Dendritic cell treated with granulocyte-macrophage colony-stimulating factor and Interleukin-4, amounts not matched to agents 40 ng/mL and 50 ng/mL, for 4 days (primary cell): ENCODE measurements around the gene DMRT1.

Experiments used
- H3K27ac Mint-ChIP-seq: one replicate; pipeline ENCODE4 v1.8.0; 2022; ENCODE audit warnings: mild to moderate bottlenecking, mixed read lengths
- H3K27me3 Mint-ChIP-seq: one replicate; pipeline ENCODE4 v1.8.0; 2022; ENCODE audit warnings: mild to moderate bottlenecking, mixed read lengths
- H3K36me3 Mint-ChIP-seq: one replicate; pipeline ENCODE4 v1.8.0; 2022; ENCODE audit warnings: low read depth, mixed read lengths
- H3K4me1 Mint-ChIP-seq: one replicate; pipeline ENCODE4 v1.8.0; 2022; ENCODE audit warnings: low read depth, mixed read lengths
- H3K4me3 Mint-ChIP-seq: one replicate; pipeline ENCODE4 v1.8.0; 2022; ENCODE audit warnings: mild to moderate bottlenecking, moderate library complexity, mixed read lengths
- H3K9me3 Mint-ChIP-seq: one replicate; pipeline ENCODE4 v1.8.0; 2022; ENCODE audit warnings: mixed read lengths
- intact Hi-C: fragments of 100-400 bp; cut with micrococcal nuclease; formaldehyde crosslinking; loops from one replicate; pipeline ENCODE4 v1.15.0; 2022

The DMRT1 gene

GRCh38 chr9:959914-960313, 118.4 kb downstream of the DMRT1 start:
- Mint-ChIP-seq H3K36me3 (no peaks in the 10 kb centered on the region), H3K27ac (no peak overlapping the region), H3K27me3 (peaks cover 66% of the 10 kb centered on the region), H3K9me3 (no peaks in the 10 kb centered on the region), H3K4me1 (no peaks in the 10 kb centered on the region), H3K4me3 (no peak overlapping the region)
- intact Hi-C loops = no loop called here

- H3K27ac Mint-ChIP-seq = no peak overlapping the region
- peaks cover 76% of the 10 kb centered on the region for H3K27me3 Mint-ChIP-seq
- intact Hi-C loops = no loop called here
- no peaks in the 10 kb centered on the region for H3K9me3 Mint-ChIP-seq
- no peak overlapping the region for H3K4me3 Mint-ChIP-seq
- H3K36me3 Mint-ChIP-seq = no peaks in the 10 kb centered on the region
- H3K4me1 Mint-ChIP-seq = peaks cover 3% of the 10 kb centered on the region
These were observed 120.5 kb downstream of the DMRT1 start for GRCh38 chr9:962023-962422.

GRCh38 chr9:965497-965896, 124.0 kb downstream of the DMRT1 start:
- no peaks in the 10 kb centered on the region for H3K9me3 Mint-ChIP-seq
- H3K36me3 Mint-ChIP-seq = no peaks in the 10 kb centered on the region
- H3K27me3 Mint-ChIP-seq = peaks cover 85% of the 10 kb centered on the region
- H3K4me1 Mint-ChIP-seq = peaks cover 25% of the 10 kb centered on the region
- H3K4me3 Mint-ChIP-seq = no peak overlapping the region
- intact Hi-C loops = no loop called here
- H3K27ac Mint-ChIP-seq = no peak overlapping the region

GRCh38 chr9:966870-967269, 125.4 kb downstream of the DMRT1 start:
- peaks cover 34% of the 10 kb centered on the region for H3K4me1 Mint-ChIP-seq
- H3K27ac Mint-ChIP-seq = no peak overlapping the region
- no peak overlapping the region for H3K4me3 Mint-ChIP-seq
- intact Hi-C loops = no loop called here
- H3K36me3 Mint-ChIP-seq = no peaks in the 10 kb centered on the region
- H3K27me3 Mint-ChIP-seq = peaks cover 86% of the 10 kb centered on the region
- no peaks in the 10 kb centered on the region for H3K9me3 Mint-ChIP-seq

GRCh38 chr9:967436-967835, 125.9 kb downstream of the DMRT1 start:
- H3K4me1 Mint-ChIP-seq = peaks cover 38% of the 10 kb centered on the region
- intact Hi-C loops = no loop called here
- no peak overlapping the region for H3K4me3 Mint-ChIP-seq
- peaks cover 87% of the 10 kb centered on the region for H3K27me3 Mint-ChIP-seq
- H3K27ac Mint-ChIP-seq = no peak overlapping the region
- no peaks in the 10 kb centered on the region for H3K36me3 Mint-ChIP-seq
- no peaks in the 10 kb centered on the region for H3K9me3 Mint-ChIP-seq

GRCh38 chr9:967903-968641, 126.6 kb downstream of the DMRT1 start:
- Mint-ChIP-seq H3K9me3 (no peaks in the 10 kb centered on the region), H3K4me1 (peaks cover 45% of the 10 kb centered on the region), H3K4me3 (no peak overlapping the region), H3K36me3 (no peaks in the 10 kb centered on the region), H3K27ac (no peak overlapping the region), H3K27me3 (peaks cover 88% of the 10 kb centered on the region)
- intact Hi-C loops = no loop called here

- Mint-ChIP-seq H3K4me3 (no peak overlapping the region), H3K27me3 (peaks cover 90% of the 10 kb centered on the region), H3K36me3 (no peaks in the 10 kb centered on the region), H3K9me3 (no peaks in the 10 kb centered on the region), H3K27ac (no peak overlapping the region), H3K4me1 (peaks cover 59% of the 10 kb centered on the region)
- intact Hi-C loops = loop anchor here (5.0 kb wide), 1 partner anchor 78 kb away; no protein-coding TSS in a partner anchor
These were observed 128.0 kb downstream of the DMRT1 start for GRCh38 chr9:969310-970150.

GRCh38 chr9:970151-970996, 128.9 kb downstream of the DMRT1 start:
- no peak overlapping the region for H3K4me3 Mint-ChIP-seq
- H3K27ac Mint-ChIP-seq = no peak overlapping the region
- H3K9me3 Mint-ChIP-seq = no peaks in the 10 kb centered on the region
- intact Hi-C loops = loop anchor here (5.0 kb wide), 1 partner anchor 77 kb away; no protein-coding TSS in a partner anchor
- no peaks in the 10 kb centered on the region for H3K36me3 Mint-ChIP-seq
- H3K4me1 Mint-ChIP-seq = peaks cover 66% of the 10 kb centered on the region
- H3K27me3 Mint-ChIP-seq = peaks cover 90% of the 10 kb centered on the region

- Mint-ChIP-seq H3K9me3 (no peaks in the 10 kb centered on the region), H3K4me3 (peak overlapping the region; percentile 72), H3K27ac (no peak overlapping the region), H3K36me3 (no peaks in the 10 kb centered on the region), H3K27me3 (peaks cover 94% of the 10 kb centered on the region), H3K4me1 (peaks cover 71% of the 10 kb centered on the region)
- intact Hi-C loops = loop anchor here (5.0 kb wide), 1 partner anchor 75 kb away; no protein-coding TSS in a partner anchor
These were observed 130.5 kb downstream of the DMRT1 start for GRCh38 chr9:971901-972500.

- no peaks in the 10 kb centered on the region for H3K36me3 Mint-ChIP-seq
- peaks cover 93% of the 10 kb centered on the region for H3K27me3 Mint-ChIP-seq
- H3K4me3 Mint-ChIP-seq = peak overlapping the region; percentile 72
- H3K9me3 Mint-ChIP-seq = no peaks in the 10 kb centered on the region
- H3K27ac Mint-ChIP-seq = no peak overlapping the region
- intact Hi-C loops = loop anchor here (5.0 kb wide), 1 partner anchor 75 kb away; no protein-coding TSS in a partner anchor
- peaks cover 71% of the 10 kb centered on the region for H3K4me1 Mint-ChIP-seq
These were observed 131.2 kb downstream of the DMRT1 start for GRCh38 chr9:972501-973294.

- Mint-ChIP-seq H3K36me3 (no peaks in the 10 kb centered on the region), H3K9me3 (no peaks in the 10 kb centered on the region), H3K4me1 (peaks cover 67% of the 10 kb centered on the region), H3K27me3 (peaks cover 95% of the 10 kb centered on the region), H3K4me3 (no peak overlapping the region), H3K27ac (no peak overlapping the region)
- intact Hi-C loops = loop anchor here (5.0 kb wide), 1 partner anchor 74 kb away; no protein-coding TSS in a partner anchor
These were observed 131.9 kb downstream of the DMRT1 start for GRCh38 chr9:973295-973834.
